K562 (cell line): ENCODE measurements around the gene ABHD14A. TPM values are rescaled to one million over a fixed set of nuclear protein-coding genes. Genes with fewer than 3 reads are reported as not detected.

Source experiments
- BRF1 ChIP-seq: IDR thresholded peaks from 3 replicates; pipeline ENCODE4 v1.6.1; 2011; ENCODE audit warnings: borderline replicate concordance, mild to moderate bottlenecking; ENCODE audit not compliant: insufficient read length; ENCODE audit errors: extremely low read depth
- CEBPG ChIP-seq, 3 experiments: fragments of 200-800 bp in 1 of 3; sonication (Bioruptor generic) in 1 of 3; sonication (generic) in 1 of 3; formaldehyde crosslinking in 1 of 3; IDR thresholded peaks in 2 of 3; conservative IDR thresholded peaks in 1 of 3; 2 replicates each; pipeline versions ENCODE4 v1.6.1 to v1.8.0; 2016 to 2022; ENCODE audit warnings: missing compliant biosample characterization in 2 of 3, missing genetic modification characterization in 2 of 3, mild to moderate bottlenecking in 1 of 3, missing genetic modification reagents in 1 of 3
- KLF10 ChIP-seq: fragments of 250-450 bp; sonication (Bioruptor Pico); IDR thresholded peaks from 2 replicates; pipeline ENCODE4 v1.6.1; 2021; ENCODE audit warnings: matching md5 sums
- MCM2 ChIP-seq: fragments of 450-650 bp; IDR thresholded peaks from 2 replicates; pipeline ENCODE4 v1.6.1; 2017; ENCODE audit warnings: low read depth, mild to moderate bottlenecking
- MYC ChIP-seq, 2 experiments: fragments of 250-450 bp in 1 of 2; sonication (Bioruptor Pico) in 1 of 2; IDR thresholded peaks; 2 replicates each; pipeline versions ENCODE4 v1.5.1 to v1.6.1; 2012 to 2021; ENCODE audit warnings: low read depth in 2 of 2, borderline replicate concordance in 1 of 2, improper control_type of control experiment in 1 of 2, low read length in 1 of 2, mild to moderate bottlenecking in 1 of 2, moderate library complexity in 1 of 2
- PRMT5 ChIP-seq: sonication (generic); formaldehyde crosslinking; IDR thresholded peaks from 2 replicates; pipeline ENCODE4 v1.5.0; 2020; ENCODE audit warnings: missing genetic modification reagents
- TARDBP ChIP-seq: fragments of 450-650 bp; IDR thresholded peaks from 2 replicates; pipeline ENCODE4 v1.6.1; 2016
- ZBTB1 ChIP-seq: sonication (generic); formaldehyde crosslinking; IDR thresholded peaks from 2 replicates; pipeline ENCODE4 v1.8.1; 2023; ENCODE audit warnings: missing genetic modification reagents, low read depth, mild to moderate bottlenecking, borderline replicate concordance
- ZBTB40 ChIP-seq, 2 experiments: fragments of 450-650 bp in 1 of 2; sonication (generic) in 1 of 2; formaldehyde crosslinking in 1 of 2; IDR thresholded peaks; 2 replicates each; pipeline versions ENCODE4 v1.7.1 to v1.9.0; 2016 to 2022; ENCODE audit warnings: inconsistent platforms in 1 of 2, mild to moderate bottlenecking in 1 of 2, missing genetic modification reagents in 1 of 2
- ZKSCAN8 ChIP-seq: fragments of 200-800 bp; sonication (Bioruptor generic); IDR thresholded peaks from 2 replicates; pipeline ENCODE4 v1.6.1; 2016; ENCODE audit warnings: missing genetic modification characterization, missing compliant biosample characterization
- ZNF217 ChIP-seq: sonication (generic); formaldehyde crosslinking; IDR thresholded peaks from 2 replicates; pipeline ENCODE4 v1.8.0; 2022; ENCODE audit warnings: mild to moderate bottlenecking, missing genetic modification reagents
- ZNF224 ChIP-seq: sonication (generic); formaldehyde crosslinking; IDR thresholded peaks from 2 replicates; pipeline ENCODE4 v1.8.0; 2022; ENCODE audit warnings: mild to moderate bottlenecking, missing genetic modification reagents
- ZNF280A ChIP-seq: fragments of 450-650 bp; IDR thresholded peaks from 2 replicates; pipeline ENCODE4 v1.6.1; 2018; ENCODE audit warnings: mild to moderate bottlenecking, low read depth; ENCODE audit not compliant: partially characterized antibody
- ZNF696 ChIP-seq: fragments of 250-450 bp; sonication (Bioruptor Pico); conservative IDR thresholded peaks from 2 replicates; pipeline ENCODE4 v1.4.0; 2020; ENCODE audit warnings: mild to moderate bottlenecking, moderate library complexity
- ZNF717 ChIP-seq: fragments of 250-450 bp; sonication (Bioruptor Pico); IDR thresholded peaks from 2 replicates; pipeline ENCODE4 v1.5.0; 2021
- polyA plus RNA-seq, 8 experiments: library from polyadenylated mRNA; depleted of rRNA in 4 of 8; stranded (reverse) in 5 of 8; unstranded in 3 of 8; fragments of >200 nt; fragmentation: Nextera tagmentation in 2 of 8; fragmentation: Illumina TruSeq in 1 of 8; extraction: Ambion mirVana in 2 of 8; extraction: Trizol in 1 of 8; gene quantifications; 2 replicates each; pipeline versions ENCODE4 v1.2.1 to v1.2.3, GENCODE V29; 2011 to 2014; ENCODE audit warnings: inconsistent platforms in 1 of 8, missing spikeins in 1 of 8
- total RNA-seq, 7 experiments: library from RNA; depleted of rRNA in 6 of 7; stranded (reverse); fragments of >200 nt in 6 of 7; fragmentation: Illumina TruSeq in 2 of 7; extraction: Trizol in 2 of 7; gene quantifications; 2 replicates each; pipeline versions ENCODE4 v1.2.1 to v1.2.3, GENCODE V29; 2011 to 2021; ENCODE audit warnings: low replicate concordance in 1 of 7

The ABHD14A gene
- total and polyA plus RNA-seq, 9 of the 15 experiments (the other 6 are each of a cell fraction or from before 2014, with no cell fraction given): 0.90 to 10.5 (median 8.3) TPM

GRCh38 chr3:51995346-51996163 lies 20.7 kb downstream of the ABHD14A start, which contains the start of gene RPL29 (continued):
- TF ChIP-seq ZBTB40 (IDR thresholded peaks at IDR 0.05) (peak; percentile 99), ZBTB40 (CRISPR knock-in tag; IDR thresholded peaks at IDR 0.05) (no peak), PRMT5 (no peak), BRF1 (no peak), MCM2 (no peak), ZNF696 (CRISPR knock-in tag) (no peak), ZNF280A (no peak), ZBTB1 (CRISPR knock-in tag) (no peak), CEBPG (CRISPR knock-in tag; IDR thresholded peaks at IDR 0.05) (no peak), CEBPG (tag; conservative IDR thresholded peaks at IDR 0.05 in 1 of 2, IDR thresholded peaks at IDR 0.05 in 1 of 2) (no peak), KLF10 (no peak), ZNF717 (CRISPR knock-in tag) (no peak), ZKSCAN8 (CRISPR knock-in tag) (no peak), ZNF217 (no peak), MYC (IDR thresholded peaks at IDR 0.05; ENCODE audit: low read depth, low read length) (peak; percentile 97), MYC (CRISPR knock-in tag; IDR thresholded peaks at IDR 0.05; ENCODE audit: borderline replicate concordance, low read depth) (peak; percentile 93), ZNF224 (CRISPR knock-in tag) (no peak), TARDBP (no peak)
